Activated T-cell treated with anti-CD3 and anti-CD28 coated beads, Interleukin-2, amount 50 U/mL, for 48 hours (primary cell): ENCODE measurements around the gene KCNK7.
A peak's percentile ranks its signal among the peaks of the same experiment; 100 is the strongest.
"Not testable (repeated sequence)": the region's sequence is repeated elsewhere in the genome, so short reads cannot be mapped to it uniquely, and the experiment has no call there.

ENCODE experiments used
- DNase-seq, 2 experiments: peaks; one replicate each; pipeline ENCODE4 v3.0.0-alpha.2; 2020

Gene KCNK7, protein sequence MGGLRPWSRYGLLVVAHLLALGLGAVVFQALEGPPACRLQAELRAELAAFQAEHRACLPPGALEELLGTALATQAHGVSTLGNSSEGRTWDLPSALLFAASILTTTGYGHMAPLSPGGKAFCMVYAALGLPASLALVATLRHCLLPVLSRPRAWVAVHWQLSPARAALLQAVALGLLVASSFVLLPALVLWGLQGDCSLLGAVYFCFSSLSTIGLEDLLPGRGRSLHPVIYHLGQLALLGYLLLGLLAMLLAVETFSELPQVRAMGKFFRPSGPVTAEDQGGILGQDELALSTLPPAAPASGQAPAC

DNA sequence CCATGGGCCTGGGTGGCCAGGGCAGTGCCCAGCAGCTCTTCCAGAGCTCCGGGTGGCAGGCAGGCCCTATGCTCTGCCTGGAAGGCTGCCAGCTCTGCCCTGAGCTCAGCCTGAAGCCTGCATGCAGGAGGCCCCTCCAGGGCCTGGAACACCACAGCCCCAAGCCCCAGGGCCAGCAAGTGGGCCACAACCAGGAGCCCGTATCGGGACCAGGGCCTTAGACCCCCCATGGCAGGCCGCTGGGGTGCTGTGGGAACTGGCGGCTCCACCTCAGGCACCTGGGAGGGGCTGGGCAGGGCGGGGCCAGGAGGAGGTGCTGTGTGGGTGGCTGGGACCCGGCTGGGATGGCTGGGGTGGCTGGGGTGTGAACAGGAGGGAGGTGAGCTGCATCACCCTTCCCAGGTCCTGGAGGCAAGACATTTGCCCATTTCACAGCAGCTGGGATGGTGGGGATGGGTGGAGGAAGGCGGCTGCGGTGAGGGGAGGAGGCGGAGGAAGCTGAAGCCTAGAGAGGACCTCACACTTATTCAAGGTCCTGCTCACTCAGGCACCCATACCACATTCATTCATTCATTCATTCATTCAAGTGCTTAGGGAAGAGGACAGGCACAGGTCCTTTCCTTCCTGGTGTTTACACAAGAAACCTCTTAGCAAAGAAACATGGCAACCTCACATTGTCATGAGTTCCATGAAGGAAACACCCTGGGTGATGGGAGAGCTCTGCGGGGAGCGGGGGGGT, at the start of gene KCNK7:
TSS of gene KCNK7 (minus strand) at position 258 of the 739 bp plus-strand sequence. CDS start at position 230, 28 bp downstream.
- no peak for DNase-seq

DNA sequence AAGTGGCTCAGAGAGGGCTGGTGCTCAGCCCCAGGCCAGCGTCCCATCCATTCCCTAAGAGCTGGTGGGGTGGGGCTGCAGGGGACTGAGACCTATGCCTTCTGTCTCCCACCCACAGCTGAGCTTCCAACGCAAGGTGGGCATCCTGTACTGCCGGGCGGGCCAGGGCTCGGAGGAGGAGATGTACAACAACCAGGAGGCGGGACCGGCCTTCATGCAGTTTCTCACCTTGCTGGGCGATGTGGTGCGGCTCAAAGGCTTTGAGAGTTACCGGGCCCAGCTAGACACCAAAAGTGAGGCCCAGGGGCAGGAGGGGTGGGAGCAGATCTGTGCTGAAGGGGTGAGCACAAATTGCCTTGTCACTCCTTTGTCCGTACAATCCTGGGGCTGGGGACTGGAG, 49.2 kb upstream of the KCNK7 start:
- DNase-seq = no peak

DNA sequence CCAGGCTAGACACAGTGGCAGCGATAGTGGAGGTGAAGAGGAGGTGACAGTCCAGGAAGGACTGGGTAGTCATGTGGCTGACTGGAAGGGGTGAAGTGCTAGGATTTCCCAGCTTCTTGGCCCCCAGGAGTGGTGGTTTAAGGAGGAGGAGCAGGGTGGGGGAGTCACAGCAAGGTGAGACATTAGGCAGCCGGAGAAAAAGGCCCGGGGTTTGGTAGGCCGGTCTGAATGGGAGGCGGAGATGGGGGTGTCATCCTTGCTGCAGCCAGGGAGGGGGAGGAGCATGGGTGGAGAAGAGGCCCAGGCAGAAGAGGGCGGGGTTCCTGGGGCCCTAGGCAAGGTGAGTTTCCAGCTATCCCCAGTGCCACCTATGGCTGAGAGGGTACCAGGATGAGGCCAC, 48.4 kb upstream of the KCNK7 start:
- DNase-seq = peak in 1 of 2 experiments; percentile 44

DNA sequence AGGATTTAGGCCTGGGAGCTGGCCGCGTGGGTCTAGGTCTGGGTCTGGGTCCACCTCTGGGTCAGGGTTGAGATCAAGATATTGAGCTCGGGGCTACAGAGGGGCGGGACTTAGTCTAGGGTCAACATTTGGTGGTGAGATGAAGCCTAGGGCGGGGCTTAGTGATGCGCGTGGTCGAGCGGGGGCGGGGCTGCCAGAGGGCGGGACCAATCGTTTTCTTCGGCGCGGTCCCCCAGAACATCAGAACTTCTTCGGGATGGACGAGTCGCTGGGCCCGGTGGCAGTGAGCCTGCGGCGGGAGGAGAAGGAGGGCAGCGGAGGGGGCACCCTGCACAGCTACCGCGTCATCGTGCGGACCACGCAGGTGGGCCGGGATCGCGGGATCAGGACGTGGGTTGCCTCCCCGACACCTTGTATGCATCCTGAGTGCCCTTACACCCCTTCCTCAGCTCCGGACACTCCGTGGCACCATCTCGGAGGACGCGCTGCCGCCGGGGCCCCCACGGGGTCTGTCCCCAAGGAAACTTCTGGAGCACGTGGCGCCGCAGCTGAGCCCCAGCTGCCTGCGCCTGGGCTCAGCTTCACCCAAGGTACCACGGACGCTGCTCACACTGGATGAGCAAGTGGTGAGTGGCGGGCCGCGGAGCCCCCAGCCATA, 46.5 kb upstream of the KCNK7 start:
- peak; percentile 42 to 59 for DNase-seq

DNA sequence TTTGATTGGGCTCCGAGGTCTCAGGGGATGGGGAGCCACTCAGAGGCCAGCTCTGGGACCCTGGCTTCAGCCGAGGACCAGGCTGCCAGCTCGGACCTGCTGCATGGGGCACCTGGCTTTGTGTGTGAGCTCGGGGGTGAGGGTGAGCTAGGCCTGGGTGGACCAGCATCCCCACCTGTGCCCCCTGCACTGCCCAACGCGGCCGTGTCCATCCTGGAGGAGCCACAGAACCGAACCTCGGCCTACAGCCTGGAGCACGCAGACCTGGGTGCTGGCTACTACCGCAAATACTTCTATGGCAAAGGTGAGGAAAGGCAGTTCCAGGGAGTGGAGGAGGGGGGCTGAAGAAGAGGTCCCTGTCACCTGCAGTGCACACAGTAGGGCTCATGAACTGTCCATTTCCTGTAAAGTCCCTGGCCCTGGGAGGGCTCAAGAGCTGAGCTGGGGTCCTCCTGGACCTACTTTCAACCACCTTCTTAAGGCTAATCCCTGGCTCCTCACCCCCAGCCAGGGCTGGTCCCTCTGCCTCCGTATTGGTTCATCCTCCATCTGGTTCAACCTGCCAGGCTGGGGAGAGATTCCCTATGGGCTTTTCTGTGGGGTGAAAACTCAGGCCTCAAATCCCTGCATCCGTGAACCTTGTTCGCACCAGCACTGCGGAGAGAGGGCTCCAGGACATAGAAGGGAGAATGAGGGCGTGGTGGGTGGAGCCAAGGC, 45.9 kb upstream of the KCNK7 start:
- no peak for DNase-seq

DNA sequence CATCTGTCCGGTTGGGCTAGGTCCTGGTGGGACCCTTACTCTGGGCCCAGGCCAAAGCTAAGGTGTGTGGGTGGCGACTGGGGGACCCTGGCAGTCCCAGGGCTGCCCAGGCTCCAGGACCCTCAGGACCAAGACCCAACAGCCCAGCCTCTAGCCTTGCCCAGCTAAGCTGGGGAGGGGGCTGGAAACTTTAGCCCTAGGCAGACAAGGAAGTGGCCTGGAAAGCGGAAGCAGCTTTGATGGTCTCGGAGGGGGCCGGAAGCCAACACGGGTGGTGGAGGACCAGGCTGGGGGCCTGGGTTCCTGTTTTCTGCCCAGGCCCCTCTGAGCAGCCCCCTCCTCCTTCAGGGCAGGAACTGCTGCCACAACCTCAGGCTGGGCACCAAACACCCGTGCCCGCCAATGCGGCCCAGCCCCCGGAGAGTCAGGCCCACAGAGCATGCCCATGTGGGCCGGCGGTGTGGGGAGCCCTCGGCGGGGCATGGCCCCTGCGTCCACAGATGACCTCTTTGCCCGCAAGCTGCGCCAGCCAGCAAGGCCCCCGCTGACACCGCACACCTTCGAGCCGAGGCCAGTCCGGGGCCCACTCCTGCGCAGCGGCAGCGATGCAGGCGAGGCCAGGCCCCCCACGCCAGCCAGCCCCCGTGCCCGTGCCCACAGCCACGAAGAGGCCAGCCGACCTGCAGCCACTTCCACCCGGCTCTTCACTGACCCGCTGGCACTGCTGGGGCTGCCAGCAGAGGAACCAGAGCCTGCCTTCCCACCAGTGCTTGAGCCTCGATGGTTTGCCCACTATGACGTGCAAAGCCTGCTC, 45.1 kb upstream of the KCNK7 start:
- DNase-seq = peak; percentile 44 to 58

DNA sequence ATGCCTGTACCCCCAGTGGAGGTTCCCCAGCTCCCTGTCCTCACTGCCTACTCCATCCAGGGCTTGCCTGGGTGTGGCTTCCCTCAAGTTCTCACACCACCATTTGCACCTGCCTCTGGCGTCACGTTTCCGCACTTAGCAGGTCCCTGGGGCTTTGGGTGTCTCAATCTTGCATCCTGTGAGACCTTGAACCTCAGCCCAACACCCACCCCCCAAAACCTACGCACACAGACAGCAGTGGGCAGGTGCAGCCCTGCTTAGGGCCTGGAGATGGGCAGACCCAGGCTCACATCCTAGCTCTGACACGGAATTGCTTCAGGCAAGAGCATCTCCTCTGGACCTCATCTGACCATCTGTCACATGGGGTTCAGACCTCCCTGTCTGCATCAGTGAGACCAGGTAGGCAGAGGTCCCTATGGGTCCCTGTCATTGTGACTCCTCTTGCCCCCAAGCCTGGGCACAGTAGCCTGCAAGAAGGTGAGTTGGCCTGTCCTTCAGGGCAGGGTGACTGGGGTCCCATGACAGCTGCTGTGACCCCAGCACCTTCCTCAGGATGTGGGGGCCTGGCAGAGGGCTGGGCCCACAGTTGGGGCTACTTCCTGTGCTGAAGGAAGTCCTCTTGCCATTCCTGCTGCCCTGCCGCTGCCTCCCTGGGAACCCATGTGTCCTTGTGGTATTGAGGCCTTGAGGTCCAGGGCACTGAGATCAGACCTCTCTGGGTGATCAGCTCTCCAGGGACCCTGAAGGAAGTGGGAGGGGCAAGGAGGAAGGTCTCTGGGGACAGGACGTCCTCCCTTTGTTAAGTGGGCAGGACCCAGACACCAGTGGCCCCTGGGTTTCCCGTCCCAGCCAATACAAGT, 44.3 kb upstream of the KCNK7 start:
- peak; percentile 62 to 64 for DNase-seq

DNA sequence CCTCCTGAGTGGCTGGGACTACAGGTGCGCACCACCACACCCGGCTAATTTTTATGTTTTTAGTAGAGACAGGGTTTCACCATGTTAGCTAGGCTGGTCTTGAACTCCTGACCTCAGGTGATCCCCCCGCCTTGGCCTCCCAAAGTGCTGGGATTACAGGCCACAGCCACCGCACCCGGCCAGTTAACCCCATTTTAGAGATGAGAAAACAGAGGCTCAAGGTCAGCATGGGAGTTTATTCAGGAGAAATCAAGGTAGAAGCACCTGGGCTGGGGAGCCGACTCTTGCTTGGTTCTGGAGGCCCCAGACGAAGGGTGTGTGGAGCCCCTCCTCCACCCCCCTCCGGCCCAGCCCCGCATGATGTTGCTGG, 43.6 kb upstream of the KCNK7 start:
- DNase-seq = not testable (repeated sequence)

DNA sequence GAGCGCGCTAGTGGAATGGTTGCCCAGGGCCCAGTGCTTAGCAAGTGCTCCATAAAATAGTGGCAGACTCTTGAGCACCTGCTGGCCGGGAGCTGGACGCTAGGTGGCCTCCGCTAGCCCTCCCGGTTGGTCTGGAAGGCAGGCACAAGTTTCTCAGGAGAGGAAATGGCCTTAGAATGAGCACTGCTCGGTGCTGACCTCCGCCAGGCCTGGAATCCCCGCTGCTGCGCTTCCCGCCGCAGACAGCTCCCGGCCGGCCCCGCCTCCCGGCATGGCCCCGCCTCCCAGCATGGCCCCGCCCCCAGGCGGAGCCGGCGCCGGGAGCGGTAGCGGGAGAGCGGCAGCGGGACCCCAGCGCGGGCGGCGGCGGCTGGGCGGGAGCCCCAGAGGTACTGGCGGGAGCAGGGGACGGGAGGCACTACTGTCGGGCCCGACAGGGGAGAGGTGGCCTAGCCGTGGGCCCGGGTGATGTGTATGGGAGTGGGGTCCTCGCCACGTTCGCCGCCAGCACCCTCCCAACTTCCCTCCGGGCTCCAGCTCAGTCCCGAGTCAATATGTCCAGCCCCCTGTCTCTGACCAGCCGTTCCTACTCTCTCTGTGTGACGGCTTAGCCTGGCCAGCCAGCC, 42.3 kb upstream of the KCNK7 start, which contains the start of gene SIPA1:
TSS of gene SIPA1 (plus strand) at position 308 of the 626 bp plus-strand sequence. CDS start 2,821 bp downstream, outside the sequence.
- DNase-seq = peak; percentile 80 to 88

DNA sequence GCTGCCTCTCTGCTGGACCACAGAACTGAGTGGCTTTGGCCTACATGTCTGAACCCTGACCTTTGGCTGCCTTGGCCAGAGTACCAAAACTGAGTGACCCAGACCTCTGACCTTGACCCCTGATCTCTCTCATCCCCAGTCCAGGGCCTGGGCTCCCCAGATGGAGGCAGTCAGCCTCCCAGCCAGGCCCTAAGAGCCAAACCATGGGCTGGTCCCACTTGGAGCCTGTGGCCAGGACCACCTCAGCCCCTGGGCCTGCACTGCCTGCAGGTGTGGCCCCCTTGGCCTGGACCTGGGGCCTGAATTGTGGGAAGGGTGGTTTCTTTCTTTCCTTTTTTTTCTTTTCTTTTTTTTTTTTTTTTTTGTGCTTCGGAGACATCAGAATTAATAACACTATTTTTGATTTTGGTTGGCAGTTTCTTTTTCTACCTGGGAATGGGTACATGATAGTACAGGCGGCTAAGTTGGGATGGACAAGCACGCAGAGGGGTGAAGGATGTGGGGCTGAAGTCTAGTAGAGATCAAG, 41.5 kb upstream of the KCNK7 start:
- DNase-seq = no peak

DNA sequence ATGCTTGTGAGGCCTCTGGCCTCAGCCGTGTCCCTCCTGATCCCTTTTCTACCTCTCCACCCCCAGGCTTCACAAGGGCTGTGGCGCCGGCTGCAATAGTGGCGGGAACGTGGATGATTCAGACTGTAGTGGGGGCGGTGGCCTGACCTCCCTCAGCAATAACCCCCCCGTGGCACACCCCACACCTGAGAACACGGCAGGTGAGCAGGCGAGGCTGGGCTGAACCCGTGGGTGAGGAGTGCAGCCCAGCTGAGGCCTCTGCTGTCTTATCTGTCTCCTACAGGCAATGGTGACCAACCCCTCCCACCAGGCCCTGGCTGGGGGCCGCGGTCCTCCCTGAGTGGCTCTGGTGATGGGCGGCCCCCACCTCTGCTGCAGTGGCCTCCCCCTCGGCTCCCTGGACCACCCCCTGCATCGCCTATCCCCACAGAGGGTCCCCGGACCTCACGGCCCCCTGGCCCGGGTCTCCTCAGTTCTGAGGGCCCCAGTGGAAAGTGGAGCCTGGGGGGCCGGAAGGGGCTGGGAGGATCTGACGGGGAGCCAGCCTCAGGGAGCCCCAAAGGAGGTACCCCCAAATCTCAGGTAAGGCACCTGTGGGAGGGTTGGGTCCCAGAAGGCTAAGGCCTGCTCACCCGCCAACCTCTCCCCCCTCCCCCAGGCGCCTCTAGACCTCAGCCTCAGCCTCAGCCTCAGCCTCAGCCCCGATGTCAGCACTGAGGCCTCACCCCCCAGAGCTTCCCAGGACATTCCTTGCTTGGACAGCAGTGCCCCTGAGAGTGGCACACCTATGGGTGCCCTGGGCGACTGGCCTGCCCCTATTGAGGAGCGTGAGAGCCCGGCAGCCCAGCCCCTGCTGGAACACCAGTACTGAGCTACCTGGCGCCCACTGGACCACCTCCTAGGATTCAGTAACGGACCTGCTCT, 40.8 kb upstream of the KCNK7 start:
- DNase-seq = no peak

DNA sequence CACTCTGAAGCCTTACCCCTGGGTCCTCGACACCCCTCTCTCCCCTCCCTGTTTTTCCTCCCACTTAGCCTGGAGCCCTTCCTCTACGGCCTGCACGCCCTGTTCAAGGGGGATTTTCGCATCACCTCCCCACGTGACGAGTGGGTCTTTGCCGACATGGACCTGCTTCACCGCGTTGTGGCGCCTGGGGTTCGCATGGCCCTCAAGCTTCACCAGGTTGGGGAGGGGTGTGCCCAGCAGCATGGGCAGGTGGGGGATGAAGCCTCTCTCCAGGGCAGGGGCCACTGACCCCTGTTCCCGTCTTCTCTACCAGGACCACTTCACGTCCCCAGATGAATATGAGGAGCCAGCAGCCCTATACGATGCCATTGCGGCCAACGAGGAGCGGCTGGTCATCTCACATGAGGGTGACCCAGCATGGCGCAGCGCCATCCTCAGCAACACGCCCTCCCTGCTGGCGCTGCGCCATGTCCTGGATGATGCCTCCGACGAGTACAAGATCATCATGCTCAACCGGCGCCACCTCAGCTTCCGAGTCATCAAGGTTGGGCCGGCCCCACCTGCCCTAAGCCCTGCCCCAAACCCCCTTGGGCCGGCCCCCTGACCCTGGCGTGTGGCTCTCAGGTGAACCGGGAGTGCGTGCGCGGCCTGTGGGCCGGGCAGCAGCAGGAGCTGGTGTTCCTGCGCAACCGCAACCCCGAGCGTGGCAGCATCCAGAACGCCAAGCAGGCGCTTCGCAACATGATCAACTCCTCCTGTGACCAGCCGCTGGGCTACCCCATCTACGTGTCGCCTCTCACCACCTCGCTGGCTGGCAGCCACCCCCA, 39.5 kb upstream of the KCNK7 start:
- DNase-seq = no peak

DNA sequence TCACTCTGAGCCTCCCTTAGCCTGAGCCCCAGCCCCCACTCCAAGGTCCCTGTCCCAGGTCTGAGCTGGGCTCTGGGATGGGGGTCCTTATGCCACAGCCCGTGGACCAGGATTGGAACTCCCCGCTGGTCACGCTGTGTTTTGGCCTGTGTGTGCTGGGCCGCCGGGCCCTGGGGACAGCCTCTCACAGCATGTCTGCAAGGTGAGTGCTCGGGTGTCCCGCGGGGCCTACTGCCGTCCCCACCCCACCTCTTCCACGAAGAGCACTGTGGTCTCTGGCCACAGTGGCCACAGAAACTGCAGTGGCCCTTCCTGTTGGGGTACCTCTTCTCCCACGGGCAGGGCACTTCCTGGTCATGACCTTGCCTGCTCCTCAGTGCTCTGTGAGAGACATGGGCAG, 38.8 kb upstream of the KCNK7 start:
- no peak for DNase-seq

DNA sequence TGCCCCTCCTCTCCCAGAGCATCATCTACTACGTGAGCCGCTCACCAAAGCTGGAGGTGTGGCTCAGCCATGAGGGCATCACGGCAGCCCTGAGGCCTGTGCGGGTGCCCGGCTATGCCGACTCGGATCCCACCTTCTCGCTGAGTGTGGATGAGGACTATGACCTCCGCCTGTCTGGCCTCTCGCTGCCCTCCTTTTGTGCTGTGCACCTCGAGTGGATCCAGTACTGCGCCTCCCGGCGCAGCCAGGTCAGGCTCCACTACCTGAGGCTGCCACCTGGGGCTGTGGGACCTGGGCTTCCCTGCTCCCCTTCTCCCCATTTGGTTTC, 38.5 kb upstream of the KCNK7 start:
- no peak for DNase-seq

DNA sequence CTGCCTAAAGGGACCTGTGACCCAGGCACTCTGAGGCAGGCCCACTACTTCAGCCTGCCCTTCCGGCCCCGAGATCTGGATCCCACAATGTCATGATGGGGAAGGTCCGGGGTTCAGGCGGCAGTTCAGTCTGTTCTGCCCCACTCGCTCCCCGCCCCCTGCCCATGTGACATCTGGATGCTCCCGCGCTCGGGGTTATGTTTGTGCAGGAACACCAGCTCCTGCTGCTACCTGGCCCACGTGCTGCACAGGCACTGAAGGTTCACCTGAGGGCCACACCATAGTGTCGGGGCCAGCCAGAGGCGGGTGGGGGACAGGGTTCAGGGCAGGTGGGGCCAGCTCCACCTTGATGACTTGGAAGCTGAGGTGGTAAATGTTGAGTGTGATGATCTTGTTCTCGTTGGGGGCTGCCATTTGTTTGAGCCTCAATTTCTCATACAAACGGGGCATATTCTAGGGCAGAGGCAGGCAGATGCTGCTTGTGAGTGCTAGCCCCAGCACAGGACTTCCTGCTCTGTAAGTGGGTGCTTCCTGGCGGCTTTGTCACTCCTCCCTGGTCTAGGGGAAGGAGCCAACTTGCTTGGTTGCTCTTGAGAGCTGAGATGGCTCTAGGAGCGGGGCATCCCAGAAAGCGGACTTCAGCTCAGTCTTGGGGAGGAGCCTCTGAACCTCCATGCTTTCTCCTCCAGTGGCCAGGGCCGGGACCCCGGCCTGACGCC, 37.9 kb upstream of the KCNK7 start:
- no peak for DNase-seq

DNA sequence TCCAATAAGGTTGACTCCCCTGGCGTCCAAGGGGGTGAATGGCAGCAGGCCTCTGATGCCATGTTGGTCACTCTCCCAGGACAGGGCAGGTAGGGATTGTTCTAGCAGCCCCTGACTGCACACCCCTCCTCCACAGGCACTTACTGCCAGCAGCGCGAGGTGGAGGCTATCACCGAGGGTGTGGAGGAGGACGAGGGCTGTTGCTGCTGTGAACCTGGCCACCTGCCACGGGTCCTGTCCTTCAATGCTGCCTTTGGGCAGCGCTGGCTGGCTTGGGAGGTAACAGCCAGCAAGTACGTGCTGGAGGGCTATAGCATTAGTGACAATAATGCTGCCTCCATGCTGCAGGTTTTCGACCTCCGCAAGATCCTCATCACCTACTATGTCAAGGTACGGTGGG, 34.6 kb upstream of the KCNK7 start:
- DNase-seq = no peak

DNA sequence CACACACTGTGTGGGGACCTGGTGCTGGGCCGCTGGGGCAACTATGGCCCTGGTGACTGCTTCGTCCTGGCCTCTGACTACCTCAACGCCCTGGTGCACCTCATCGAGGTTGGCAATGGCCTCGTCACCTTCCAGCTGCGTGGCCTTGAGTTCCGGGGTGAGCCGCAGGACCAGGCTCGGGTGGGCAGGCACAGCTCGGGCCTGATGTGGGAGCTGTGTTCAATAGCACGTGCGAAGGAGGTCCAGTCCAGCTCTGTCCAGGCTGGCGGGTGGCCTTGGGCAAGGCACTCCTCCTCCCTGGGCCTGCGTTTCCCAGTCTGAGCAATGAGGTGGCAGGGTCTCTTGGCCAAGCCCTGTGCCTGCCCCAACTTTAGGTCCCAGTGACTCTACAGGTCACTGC, 34.0 kb upstream of the KCNK7 start:
- no peak for DNase-seq

DNA sequence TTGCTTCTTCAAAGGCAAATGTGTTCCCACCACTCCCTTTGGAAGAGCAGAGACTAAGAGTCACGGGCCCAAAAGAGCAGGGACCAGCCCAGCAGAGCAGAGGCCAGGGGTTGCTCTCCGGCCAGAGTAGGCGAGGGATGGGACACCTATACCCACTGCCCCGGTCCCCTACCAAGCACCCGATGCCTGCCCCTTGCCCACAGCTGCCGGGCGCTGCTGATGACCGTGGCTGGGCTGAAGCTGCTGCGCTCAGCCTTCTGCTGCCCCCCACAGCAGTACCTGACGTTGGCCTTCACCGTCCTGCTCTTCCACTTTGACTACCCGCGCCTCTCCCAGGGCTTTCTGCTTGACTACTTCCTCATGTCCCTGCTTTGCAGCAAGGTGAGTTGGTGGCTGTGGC, 31.6 kb upstream of the KCNK7 start:
- DNase-seq = no peak
